CD8-positive, alpha-beta memory T cell (primary cell): Measurements from ENCODE around the gene KLHL36. TPM values are rescaled to one million over a fixed set of nuclear protein-coding genes. Genes with fewer than 3 reads are reported as not detected.
A peak's percentile ranks its signal among the peaks of the same experiment; 100 is the strongest.
"Not testable (repeated sequence)": the region's sequence is repeated elsewhere in the genome, so short reads cannot be mapped to it uniquely, and the experiment has no call there.

Experiments used
- CTCF ChIA-PET: fragments of 350-600 bp; sonication (Branson Sonifier 250); formaldehyde crosslinking; loops from one replicate; lab custom pipeline; 2021; ENCODE audit warnings: antibody characterized with exemption; lab: Charles Lee
- POLR2A ChIA-PET: fragments of 350-600 bp; sonication (Branson Sonifier 250); formaldehyde crosslinking; loops from one replicate; lab custom pipeline; 2021; ENCODE audit warnings: antibody characterized with exemption; lab: Charles Lee
- DNase-seq, 5 donors: peaks; one replicate each; pipeline versions ENCODE4 v3.0.0 to v3.0.0-alpha.2; 2020 to 2022; ENCODE audit warnings: mixed read lengths in 1 of 5
- H3K27ac ChIP-seq: one replicate; pipeline ENCODE4 v1.7.0; 2013; ENCODE audit warnings: low read depth, mild to moderate bottlenecking, low read length, moderate library complexity
- H3K27me3 ChIP-seq: 2 replicates; pipeline ENCODE4 v1.7.0; 2013; ENCODE audit warnings: low read length, mild to moderate bottlenecking; ENCODE audit not compliant: insufficient read depth, poor library complexity, severe bottlenecking
- H3K36me3 ChIP-seq: 2 replicates; pipeline ENCODE4 v1.7.0; 2013; ENCODE audit warnings: mild to moderate bottlenecking, low read length, moderate library complexity; ENCODE audit not compliant: insufficient read depth
- H3K4me1 ChIP-seq: 2 replicates; pipeline ENCODE4 v1.7.0; 2013; ENCODE audit warnings: mild to moderate bottlenecking, low read length, moderate library complexity; ENCODE audit not compliant: insufficient read depth
- H3K4me3 ChIP-seq: 2 replicates; pipeline ENCODE4 v1.7.0; 2013; ENCODE audit warnings: mild to moderate bottlenecking, low read length
- H3K9me3 ChIP-seq: 2 replicates; pipeline ENCODE4 v1.7.0; 2013; ENCODE audit warnings: mild to moderate bottlenecking, low read length
- H3K27ac Mint-ChIP-seq, 8 donors: one replicate each; pipeline ENCODE4 v1.8.0; 2020 to 2021; ENCODE audit warnings: mixed read lengths in 8 of 8, mild to moderate bottlenecking in 6 of 8, inconsistent platforms in 3 of 8, moderate library complexity in 3 of 8
- H3K27me3 Mint-ChIP-seq, 2 donors: one replicate each; pipeline ENCODE4 v1.8.0; 2020 to 2021; ENCODE audit warnings: mixed read lengths in 2 of 2, mild to moderate bottlenecking in 1 of 2, moderate library complexity in 1 of 2
- H3K36me3 Mint-ChIP-seq, 3 donors: one replicate each; pipeline ENCODE4 v1.8.0; 2020 to 2021; ENCODE audit warnings: mixed read lengths in 3 of 3, inconsistent platforms in 1 of 3, mild to moderate bottlenecking in 1 of 3
- H3K4me1 Mint-ChIP-seq, 3 donors: one replicate each; pipeline ENCODE4 v1.8.0; 2020 to 2021; ENCODE audit warnings: mixed read lengths in 3 of 3, inconsistent platforms in 1 of 3, mild to moderate bottlenecking in 1 of 3
- H3K4me3 Mint-ChIP-seq, 7 donors: one replicate each; pipeline ENCODE4 v1.8.0; 2020 to 2021; ENCODE audit warnings: mixed read lengths in 7 of 7, mild to moderate bottlenecking in 6 of 7, moderate library complexity in 4 of 7, inconsistent platforms in 2 of 7
- H3K9me3 Mint-ChIP-seq, 5 donors: one replicate each; pipeline ENCODE4 v1.8.0; 2020 to 2022; ENCODE audit warnings: mixed read lengths in 5 of 5, mild to moderate bottlenecking in 3 of 5, moderate library complexity in 2 of 5, inconsistent platforms in 1 of 5
- polyA plus RNA-seq: library from polyadenylated mRNA; unstranded; fragments of 300-500 nt; fragmentation: Illumina TruSeq; gene quantifications from one replicate; pipeline ENCODE4 v1.2.3, GENCODE V29; 2021
- total RNA-seq, 2 experiments: library from RNA; stranded (reverse); gene quantifications; one replicate each; pipeline ENCODE4 v1.2.3, GENCODE V29; 2021

KLHL36 gene
- total and polyA plus RNA-seq, 3 experiments from 2014 or later = 34.0 to 41.2 (median 39.7) TPM

DNA sequence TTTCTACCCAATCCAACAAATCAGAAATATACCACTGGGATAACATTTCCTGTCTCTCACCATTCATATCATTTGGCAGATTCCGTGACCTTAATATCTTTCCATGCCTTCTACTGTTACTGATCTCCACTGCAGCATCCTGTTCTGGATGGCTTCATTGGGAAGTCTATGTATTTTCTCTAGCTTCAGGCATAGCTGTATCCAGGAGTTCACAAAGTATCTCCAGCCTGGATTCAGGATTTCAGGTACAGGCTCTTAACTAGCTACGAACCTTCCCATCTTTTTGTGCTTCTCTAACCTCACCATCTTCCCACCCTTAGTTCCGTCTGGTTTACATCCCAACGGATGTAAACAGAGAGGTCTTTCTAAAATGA lies 36.3 kb downstream of the KLHL36 start:
- ChIA-PET POLR2A (interaction anchor here (0.6 kb wide), 1 partner anchor 114 kb away, joined by 4 read pairs; no protein-coding TSS in a partner anchor), CTCF (interaction anchor here (1.7 kb wide), 1 partner anchor 42 kb away, joined by 3 read pairs; no protein-coding TSS in a partner anchor)
- Mint-ChIP-seq H3K9me3 (no peaks in the 10 kb centered on the region), H3K4me3 (no peak overlapping the region), H3K27ac (no peak overlapping the region), H3K4me1 (no peaks in the 10 kb centered on the region), H3K36me3 (peaks cover 0 to 3% (median 0%) of the 10 kb centered on the region in 3 donors), H3K27me3 (peaks cover 18 to 32% of the 10 kb centered on the region in 2 donors)
- Histone ChIP-seq H3K4me1 (no peaks in the 10 kb centered on the region), H3K9me3 (no peaks in the 10 kb centered on the region), H3K27ac (no peak overlapping the region), H3K27me3 (no peaks in the 10 kb centered on the region), H3K36me3 (no peaks in the 10 kb centered on the region), H3K4me3 (no peak overlapping the region)
- DNase-seq = no peak

DNA sequence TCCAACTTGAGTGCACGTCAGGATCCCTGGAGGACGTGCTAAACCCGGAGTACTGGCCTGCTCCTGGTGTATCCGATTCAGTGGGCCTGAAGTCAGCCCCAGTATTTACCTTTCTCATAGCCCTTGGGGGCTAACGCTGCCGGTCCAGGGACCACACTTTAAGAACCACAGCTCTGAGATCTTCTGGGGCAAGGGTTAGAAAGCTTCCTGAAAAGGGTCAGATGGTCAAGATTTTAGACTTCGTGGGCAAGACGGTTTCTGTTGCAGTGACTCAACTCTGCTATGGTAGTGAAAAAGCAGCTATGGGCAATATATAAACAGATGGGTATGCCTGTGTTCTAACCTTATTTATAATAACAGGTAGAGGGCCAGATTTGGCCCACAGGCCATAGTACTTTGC lies 36.9 kb downstream of the KLHL36 start:
- H3K9me3 Mint-ChIP-seq = no peaks in the 10 kb centered on the region
- H3K27ac ChIP-seq = no peak overlapping the region
- no peaks in the 10 kb centered on the region for H3K27me3 ChIP-seq
- POLR2A ChIA-PET = no interaction called here
- no peak overlapping the region for H3K4me3 ChIP-seq
- no peak for DNase-seq
- peak overlapping the region in 1 of 8 donors; percentile 61 for H3K27ac Mint-ChIP-seq
- H3K27me3 Mint-ChIP-seq = peaks cover 18 to 34% of the 10 kb centered on the region in 2 donors
- no peaks in the 10 kb centered on the region for H3K9me3 ChIP-seq
- no peaks in the 10 kb centered on the region for H3K36me3 ChIP-seq
- no peak overlapping the region for H3K4me3 Mint-ChIP-seq
- H3K4me1 Mint-ChIP-seq = no peaks in the 10 kb centered on the region
- CTCF ChIA-PET = interaction anchor here (1.7 kb wide), 1 partner anchor 42 kb away, joined by 3 read pairs; no protein-coding TSS in a partner anchor
- no peaks in the 10 kb centered on the region for H3K4me1 ChIP-seq
- H3K36me3 Mint-ChIP-seq = peaks cover 0 to 3% (median 0%) of the 10 kb centered on the region in 3 donors

DNA sequence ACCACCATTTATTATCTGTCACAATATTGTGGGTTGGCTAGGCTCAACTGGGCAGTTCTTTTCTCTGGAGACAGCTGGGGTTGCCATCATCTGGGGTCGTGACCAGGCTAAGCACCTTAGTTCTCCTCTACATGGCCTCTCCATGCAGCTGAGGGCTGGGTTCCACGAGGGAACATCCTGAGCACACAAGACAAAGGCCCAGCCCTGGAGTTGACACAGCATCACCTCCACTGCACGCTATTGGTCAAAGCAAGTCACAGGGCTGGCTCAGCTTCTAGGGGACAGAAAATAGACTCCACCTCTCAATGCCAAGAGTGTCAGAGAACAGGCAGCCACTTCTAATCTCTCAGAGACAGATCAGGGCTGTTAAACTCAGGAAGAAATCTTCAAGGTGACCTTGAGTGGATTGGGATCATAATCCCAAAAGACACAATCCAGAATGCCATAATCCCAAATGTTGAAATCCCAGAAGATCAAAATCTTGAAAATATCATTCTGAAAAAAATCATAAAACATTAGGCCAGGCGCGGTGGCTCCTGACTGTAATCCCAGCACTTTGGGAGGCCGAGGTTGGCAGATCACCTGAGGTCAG lies 38.5 kb downstream of the KLHL36 start:
- H3K27me3 Mint-ChIP-seq = peaks cover 18 to 30% of the 10 kb centered on the region in 2 donors
- H3K9me3 ChIP-seq = no peaks in the 10 kb centered on the region

DNA sequence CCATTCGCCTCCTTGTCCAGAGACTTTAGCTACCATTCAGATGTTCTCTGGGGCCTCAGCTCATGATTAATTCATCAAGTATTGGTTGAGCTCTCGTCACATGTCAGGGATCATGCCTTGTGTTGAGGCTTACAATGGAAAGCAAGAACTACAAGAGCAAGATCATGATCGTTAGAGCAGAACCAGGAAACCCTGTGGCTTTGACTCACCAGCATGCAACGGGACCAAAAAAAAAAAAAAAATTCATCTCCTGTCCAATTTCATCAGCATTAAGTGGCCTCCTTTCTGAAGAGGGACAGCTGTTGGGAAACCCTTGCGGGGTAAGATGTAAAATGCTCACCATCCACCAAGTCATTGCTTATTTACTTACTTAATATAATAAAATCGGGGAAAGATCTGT lies 39.4 kb downstream of the KLHL36 start:
- H3K27ac ChIP-seq = no peak overlapping the region
- no peaks in the 10 kb centered on the region for H3K9me3 ChIP-seq
- CTCF ChIA-PET = interaction anchor here (0.9 to 1.2 kb wide), 2 partner anchors 16 to 38 kb away, joined by 4 to 8 read pairs; no protein-coding TSS in a partner anchor
- Mint-ChIP-seq H3K36me3 (peaks cover 0 to 3% (median 0%) of the 10 kb centered on the region in 3 donors), H3K9me3 (no peaks in the 10 kb centered on the region), H3K4me1 (no peaks in the 10 kb centered on the region), H3K27me3 (peaks cover 18 to 30% of the 10 kb centered on the region in 2 donors), H3K27ac (no peak overlapping the region), H3K4me3 (no peak overlapping the region)
- H3K36me3 ChIP-seq = no peaks in the 10 kb centered on the region
- POLR2A ChIA-PET = no interaction called here
- no peak for DNase-seq
- no peak overlapping the region for H3K4me3 ChIP-seq
- H3K4me1 ChIP-seq = no peaks in the 10 kb centered on the region
- no peaks in the 10 kb centered on the region for H3K27me3 ChIP-seq

More for the DNA sequence above, 38.5 kb downstream of the KLHL36 start:
- H3K4me1 Mint-ChIP-seq = no peaks in the 10 kb centered on the region
- H3K9me3 Mint-ChIP-seq = no peaks in the 10 kb centered on the region
- Histone ChIP-seq H3K36me3 (no peaks in the 10 kb centered on the region), H3K27ac (no peak overlapping the region), H3K4me3 (no peak overlapping the region), H3K4me1 (no peaks in the 10 kb centered on the region), H3K27me3 (no peaks in the 10 kb centered on the region)
- H3K4me3 Mint-ChIP-seq = no peak overlapping the region
- no peak for DNase-seq
- ChIA-PET POLR2A (no interaction called here), CTCF (interaction anchor here (1.2 kb wide), 1 partner anchor 39 kb away, joined by 8 read pairs; no protein-coding TSS in a partner anchor)
- H3K27ac Mint-ChIP-seq = no peak overlapping the region
- peaks cover 0 to 3% (median 0%) of the 10 kb centered on the region in 3 donors for H3K36me3 Mint-ChIP-seq

DNA sequence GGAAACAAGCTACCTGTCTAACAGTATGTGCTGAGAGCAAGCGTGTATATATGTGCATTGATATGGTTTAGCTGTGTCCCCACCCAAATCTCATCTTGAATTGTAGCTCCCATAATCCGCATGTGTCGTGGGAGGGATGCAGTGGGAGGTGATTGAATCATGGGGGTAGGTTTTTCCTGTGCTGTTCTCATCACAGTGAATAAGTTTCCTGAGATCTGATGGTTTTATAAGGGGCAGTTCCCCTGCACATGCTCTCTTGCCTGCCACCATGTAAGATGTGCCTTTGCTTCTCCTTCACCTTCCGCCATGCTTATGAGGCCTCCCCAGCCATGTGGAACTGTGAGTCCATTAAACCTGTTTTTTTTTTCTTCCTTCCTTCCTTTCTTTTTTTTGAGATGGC lies 39.9 kb downstream of the KLHL36 start:
- H3K9me3 ChIP-seq, POLR2A ChIA-PET, H3K27me3 ChIP-seq, H3K4me3 Mint-ChIP-seq, H3K36me3 Mint-ChIP-seq, DNase-seq, H3K4me1 ChIP-seq, H3K27ac Mint-ChIP-seq, H3K9me3 Mint-ChIP-seq, H3K36me3 ChIP-seq, H3K4me1 Mint-ChIP-seq, H3K4me3 ChIP-seq, H3K27ac ChIP-seq: not testable (repeated sequence)
- H3K27me3 Mint-ChIP-seq = peaks cover 18 to 30% of the 10 kb centered on the region in 2 donors
- CTCF ChIA-PET = interaction anchor here (0.5 to 1.2 kb wide), 3 partner anchors 16 to 198 kb away, joined by 4 to 8 read pairs (median 4); no protein-coding TSS in a partner anchor

DNA sequence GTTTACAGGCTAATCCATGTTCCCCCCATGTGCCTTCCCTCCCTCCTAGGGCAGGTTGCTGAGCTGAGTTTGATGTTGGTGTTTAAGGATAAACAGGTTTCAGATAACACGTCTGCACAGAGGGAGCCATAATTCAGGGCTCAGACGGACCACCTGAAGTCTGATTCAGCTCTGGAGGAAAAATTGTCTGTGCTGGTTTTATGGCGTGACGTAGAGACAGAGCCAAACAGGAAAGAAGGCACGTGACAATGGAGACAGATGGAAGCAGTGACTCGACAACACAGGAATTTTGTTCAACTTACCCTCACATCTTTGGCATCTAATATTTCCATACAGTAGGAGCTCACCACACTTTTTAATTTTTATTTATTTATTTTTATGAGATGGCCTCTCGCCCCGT lies 40.8 kb downstream of the KLHL36 start:
- POLR2A ChIA-PET = no interaction called here
- Histone ChIP-seq H3K9me3 (no peaks in the 10 kb centered on the region), H3K27ac (no peak overlapping the region), H3K36me3 (no peaks in the 10 kb centered on the region), H3K4me1 (no peaks in the 10 kb centered on the region), H3K27me3 (no peaks in the 10 kb centered on the region), H3K4me3 (no peak overlapping the region)
- Mint-ChIP-seq H3K4me3 (no peak overlapping the region), H3K36me3 (peaks cover 0 to 3% (median 0%) of the 10 kb centered on the region in 3 donors), H3K9me3 (no peaks in the 10 kb centered on the region), H3K27me3 (peaks cover 15 to 30% of the 10 kb centered on the region in 2 donors), H3K27ac (no peak overlapping the region), H3K4me1 (no peaks in the 10 kb centered on the region)
- DNase-seq = no peak
- CTCF ChIA-PET = interaction anchor here (1.3 kb wide), 1 partner anchor 17 kb away, joined by 5 read pairs; no protein-coding TSS in a partner anchor

DNA sequence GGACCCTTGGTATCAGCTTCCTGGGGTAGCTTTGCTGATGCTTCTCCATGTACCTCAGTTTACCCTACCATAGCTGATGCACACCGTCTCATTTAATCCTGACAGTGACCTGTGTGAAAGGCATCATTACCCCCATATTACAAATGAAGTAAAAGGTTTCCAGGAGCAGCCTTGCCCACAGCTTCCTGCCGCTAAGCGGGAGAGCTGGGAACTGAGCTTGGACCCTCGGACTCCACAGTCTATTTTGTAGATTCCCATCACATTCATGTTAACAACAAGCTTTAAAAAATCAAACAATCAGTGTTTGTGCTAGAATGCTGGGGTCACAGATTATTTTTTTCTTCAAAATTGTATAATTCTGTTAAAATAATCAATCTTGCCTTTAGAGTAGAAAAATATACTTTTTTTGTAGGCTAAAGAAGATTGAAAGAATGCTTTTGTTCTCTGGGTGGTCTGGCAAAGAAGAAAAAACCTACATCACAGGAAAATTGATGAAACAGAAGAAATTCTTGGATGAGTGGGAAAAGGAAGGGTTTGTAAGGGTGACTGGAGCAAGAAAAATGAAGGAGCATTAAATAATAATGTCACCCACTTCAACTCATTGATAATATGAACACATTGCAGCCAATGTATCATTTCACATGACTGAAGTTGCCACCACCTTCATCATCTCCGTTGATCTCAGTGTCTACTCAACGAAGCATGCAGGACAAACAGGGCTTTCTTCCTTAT lies 41.9 kb downstream of the KLHL36 start:
- H3K9me3 Mint-ChIP-seq = no peaks in the 10 kb centered on the region
- H3K27me3 Mint-ChIP-seq = peaks cover 12 to 20% of the 10 kb centered on the region in 2 donors
- no peaks in the 10 kb centered on the region for H3K4me1 Mint-ChIP-seq
- Histone ChIP-seq H3K27ac (no peak overlapping the region), H3K27me3 (no peaks in the 10 kb centered on the region), H3K9me3 (no peaks in the 10 kb centered on the region), H3K36me3 (no peaks in the 10 kb centered on the region), H3K4me1 (no peaks in the 10 kb centered on the region), H3K4me3 (no peak overlapping the region)
- no peak for DNase-seq
- peak overlapping the region in 1 of 8 donors; percentile 43 for H3K27ac Mint-ChIP-seq
- no peaks in the 10 kb centered on the region for H3K36me3 Mint-ChIP-seq
- CTCF ChIA-PET = no interaction called here
- POLR2A ChIA-PET = no interaction called here
- H3K4me3 Mint-ChIP-seq = peak overlapping the region in 1 of 7 donors; percentile 1
